Spleen (tissue), 11 donors: ENCODE measurements around the gene BYSL. TPM values are rescaled to one million over a fixed set of nuclear protein-coding genes. Genes with fewer than 3 reads are reported as not detected.

ENCODE experiments used
- DNase-seq: peaks from one replicate; pipeline ENCODE4 v3.0.0-alpha.2; 2020
- H3K27ac ChIP-seq, 8 donors: fragments of 200-600 bp; sonication (generic) in 7 of 8; 1 replicate in 4 of 8; 2 replicates in 4 of 8; pipeline versions ENCODE4 v1.5.0 to v1.8.0; 2016 to 2021; ENCODE audit warnings: inconsistent platforms in 4 of 8, mild to moderate bottlenecking in 4 of 8, moderate library complexity in 1 of 8
- H3K27me3 ChIP-seq, 7 donors: fragments of 200-600 bp; sonication (generic) in 6 of 7; replicated peaks in 1 of 7; 1 replicate in 4 of 7; 2 replicates in 3 of 7; pipeline versions ENCODE4 v1.5.0 to v1.8.0; 2016 to 2021; ENCODE audit warnings: inconsistent platforms in 3 of 7, mild to moderate bottlenecking in 1 of 7
- H3K36me3 ChIP-seq, 6 donors: fragments of 200-600 bp; sonication (generic) in 5 of 6; 1 replicate in 4 of 6; 2 replicates in 2 of 6; pipeline versions ENCODE4 v1.5.0 to v1.8.0; 2016 to 2021; ENCODE audit warnings: inconsistent platforms in 2 of 6
- H3K4me1 ChIP-seq, 6 donors: fragments of 200-600 bp; sonication (generic) in 5 of 6; 1 replicate in 3 of 6; 2 replicates in 3 of 6; pipeline versions ENCODE4 v1.5.0 to v1.8.0; 2016 to 2021; ENCODE audit warnings: inconsistent platforms in 3 of 6
- H3K4me3 ChIP-seq, 8 donors: fragments of 200-600 bp; sonication (generic) in 7 of 8; 1 replicate in 4 of 8; 2 replicates in 4 of 8; pipeline versions ENCODE4 v1.5.0 to v1.8.0; 2016 to 2021; ENCODE audit warnings: inconsistent platforms in 4 of 8, mild to moderate bottlenecking in 4 of 8, moderate library complexity in 2 of 8
- H3K9me3 ChIP-seq, 8 donors: fragments of 200-600 bp; sonication (generic) in 7 of 8; 1 replicate in 4 of 8; 2 replicates in 4 of 8; pipeline versions ENCODE4 v1.5.0 to v1.8.0; 2016 to 2021; ENCODE audit warnings: inconsistent platforms in 4 of 8
- POLR2A ChIP-seq, 3 donors: fragments of 450-650 bp; IDR thresholded peaks; one replicate each; pipeline ENCODE4 v1.5.1; 2017; ENCODE audit warnings: antibody characterized with exemption in 3 of 3, mild to moderate bottlenecking in 1 of 3
- POLR2AphosphoS5 ChIP-seq, 3 donors: sonication (generic); formaldehyde crosslinking; IDR thresholded peaks; one replicate each; pipeline ENCODE4 v1.5.1; 2017; ENCODE audit warnings: antibody characterized with exemption in 3 of 3
- WGBS, 5 donors: extraction: QIAGEN DNeasy Blood & Tissue Kit in 3 of 5; methylation state at CpG; one replicate each; pipeline versions ENCODE4 v1.1.5 to v1.1.7; 2013 to 2018; 5-methylcytosine and 5-hydroxymethylcytosine counted together
- intact Hi-C: fragments of 100-400 bp; cut with DNase I; formaldehyde crosslinking; loops from one replicate; pipeline ENCODE4 v1.15.0; 2023; ENCODE audit warnings: low total_unique reads
- polyA plus RNA-seq, 3 donors: library from polyadenylated mRNA; stranded (reverse); fragments of 200-250 nt; gene quantifications; one replicate each; pipeline ENCODE4 v1.2.1, GENCODE V29; 2013
- total RNA-seq, 7 donors: library from RNA; depleted of rRNA in 3 of 7; stranded (reverse); fragments of >200 nt in 3 of 7; fragmentation: NEBNext Ultra II Directional in 4 of 7; extraction: Animal tissue kit (Norgen Biotek cat#: 25700) in 4 of 7; gene quantifications; one replicate each; pipeline versions ENCODE4 v1.1.0 to v1.2.1, GENCODE V29; 2016 to 2021
- TF ChIP-seq, protein P1 (sequence below), 11 experiments: fragments of 200-600 bp in 7 of 11; fragments of 450-650 bp in 4 of 11; sonication (generic) in 4 of 11; IDR thresholded peaks in 8 of 11; conservative IDR thresholded peaks in 3 of 11; 1 replicate in 7 of 11; 2 replicates in 4 of 11; pipeline versions ENCODE4 v1.4.0 to v1.8.0; 2016 to 2021; ENCODE audit warnings: antibody characterized with exemption in 11 of 11, inconsistent platforms in 4 of 11, mild to moderate bottlenecking in 1 of 11
- donor health status: healthy with polysubstance abuse.
- donor health status: DM: no; HTN: no; CAD: no; lungs with moderate emphysema.
- donor health status: DM: no; HTN: no; CAD: no.
- donor health status: Bipolar disorder and iron deficiency.
- donor health status: healthy.
- donor health status: DM: no; HTN: no; CAD: no.
- donor health status: DM: yes; HTN: yes; CAD: no.

Gene BYSL
- total and polyA plus RNA-seq, 10 donors, result 5.9 to 19.7 (median 10.4) TPM

GRCh38 chr6:41896281-41896680, 25.0 kb upstream of the BYSL start:
- Histone ChIP-seq H3K27me3 (no peaks in the 10 kb centered on the region), H3K4me1 (peaks cover 5 to 42% (median 25%) of the 10 kb centered on the region in 6 donors), H3K4me3 (peak overlapping the region in 5 of 8 donors; percentile 72 to 91 (median 79))

GRCh38 chr6:41900861-41901260, 20.4 kb upstream of the BYSL start:
- intact Hi-C loops, result no loop called here
- no peaks in the 10 kb centered on the region for H3K9me3 ChIP-seq
- no peak overlapping the region for H3K4me3 ChIP-seq
- no peak for DNase-seq
- H3K4me1 ChIP-seq, result peaks cover 5 to 27% (median 10%) of the 10 kb centered on the region in 6 donors
- H3K27me3 ChIP-seq, result no peaks in the 10 kb centered on the region
- TF ChIP-seq POLR2AphosphoS5 (IDR thresholded peaks at IDR 0.05), result no peak
- peaks cover 0 to 61% (median 15%) of the 10 kb centered on the region in 6 donors for H3K36me3 ChIP-seq
- 42 to 77% (median 72%) methylated on average over 1 of the region's 1 CpG for WGBS, 5 donors
- H3K27ac ChIP-seq, result peak overlapping the region in 1 of 8 donors; percentile 24

More at GRCh38 chr6:41896281-41896680, 25.0 kb upstream of the BYSL start:
- no peaks in the 10 kb centered on the region for H3K9me3 ChIP-seq
- H3K36me3 ChIP-seq, result peaks cover 0 to 19% (median 0%) of the 10 kb centered on the region in 6 donors
- WGBS, 5 donors, result 21 to 43% (median 29%) methylated on average over 3 of the region's 3 CpGs
- peak overlapping the region; percentile 61 to 91 (median 87) for H3K27ac ChIP-seq
- intact Hi-C loops, result loop anchor here (10.0 kb wide), 1 partner anchor 101 kb away; no protein-coding TSS in a partner anchor
- DNase-seq, result no peak
- TF ChIP-seq, protein P1, sequence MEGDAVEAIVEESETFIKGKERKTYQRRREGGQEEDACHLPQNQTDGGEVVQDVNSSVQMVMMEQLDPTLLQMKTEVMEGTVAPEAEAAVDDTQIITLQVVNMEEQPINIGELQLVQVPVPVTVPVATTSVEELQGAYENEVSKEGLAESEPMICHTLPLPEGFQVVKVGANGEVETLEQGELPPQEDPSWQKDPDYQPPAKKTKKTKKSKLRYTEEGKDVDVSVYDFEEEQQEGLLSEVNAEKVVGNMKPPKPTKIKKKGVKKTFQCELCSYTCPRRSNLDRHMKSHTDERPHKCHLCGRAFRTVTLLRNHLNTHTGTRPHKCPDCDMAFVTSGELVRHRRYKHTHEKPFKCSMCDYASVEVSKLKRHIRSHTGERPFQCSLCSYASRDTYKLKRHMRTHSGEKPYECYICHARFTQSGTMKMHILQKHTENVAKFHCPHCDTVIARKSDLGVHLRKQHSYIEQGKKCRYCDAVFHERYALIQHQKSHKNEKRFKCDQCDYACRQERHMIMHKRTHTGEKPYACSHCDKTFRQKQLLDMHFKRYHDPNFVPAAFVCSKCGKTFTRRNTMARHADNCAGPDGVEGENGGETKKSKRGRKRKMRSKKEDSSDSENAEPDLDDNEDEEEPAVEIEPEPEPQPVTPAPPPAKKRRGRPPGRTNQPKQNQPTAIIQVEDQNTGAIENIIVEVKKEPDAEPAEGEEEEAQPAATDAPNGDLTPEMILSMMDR (IDR thresholded peaks at IDR 0.05 in 8 of 11, conservative IDR thresholded peaks at IDR 0.05 in 3 of 11), result no peak
- TF ChIP-seq POLR2A (IDR thresholded peaks at IDR 0.05) (no peak), POLR2AphosphoS5 (IDR thresholded peaks at IDR 0.05) (no peak)

DNA sequence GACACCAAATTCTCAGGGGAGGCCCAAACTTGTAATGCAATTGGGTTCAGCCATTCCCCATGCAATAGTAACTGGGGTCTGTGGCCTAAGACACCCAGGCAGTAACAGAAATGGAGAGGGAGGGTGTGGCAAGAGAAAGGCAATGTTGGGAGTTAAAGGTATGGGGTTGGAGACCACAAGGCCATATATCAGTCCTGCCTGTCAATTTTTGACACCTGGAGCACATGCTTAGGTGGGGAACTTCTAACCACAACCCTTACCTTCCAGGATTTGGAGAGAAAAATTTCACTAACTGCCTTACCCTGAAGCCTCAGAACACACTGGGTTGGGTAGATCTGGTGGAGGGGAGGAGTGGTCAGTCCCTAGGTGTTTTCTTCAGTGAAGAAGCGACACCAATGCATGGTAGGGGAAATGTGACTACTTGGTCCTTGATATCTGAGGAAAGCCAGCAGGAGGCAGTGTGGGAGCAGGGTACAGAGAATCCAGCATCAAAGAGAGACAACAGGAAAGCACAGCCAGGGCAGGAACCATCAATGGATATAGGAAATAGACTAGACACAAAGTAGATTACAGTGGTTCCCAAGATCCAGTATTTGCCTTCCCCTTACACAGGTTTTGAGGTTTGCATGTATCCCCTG, 19.3 kb upstream of the BYSL start:
- Histone ChIP-seq H3K27ac (no peak overlapping the region), H3K9me3 (no peaks in the 10 kb centered on the region), H3K27me3 (no peaks in the 10 kb centered on the region), H3K4me3 (no peak overlapping the region), H3K36me3 (peaks cover 0 to 72% (median 27%) of the 10 kb centered on the region in 6 donors), H3K4me1 (peaks cover 0 to 17% (median 0%) of the 10 kb centered on the region in 6 donors)
- WGBS, 5 donors, result 60 to 96% (median 88%) methylated on average over 1 of the region's 1 CpG
- no peak for TF ChIP-seq POLR2A (IDR thresholded peaks at IDR 0.05)
- TF ChIP-seq, protein P1 (IDR thresholded peaks at IDR 0.05 in 8 of 11, conservative IDR thresholded peaks at IDR 0.05 in 3 of 11), result peak in 8 of 11 experiments; percentile 15 to 57 (median 42)
- DNase-seq, result no peak
- intact Hi-C loops, result no loop called here

GRCh38 chr6:41909727-41910126, 11.6 kb upstream of the BYSL start:
- 90 to 97% (median 92%) methylated on average over 1 of the region's 1 CpG for WGBS, 5 donors
- no peak for DNase-seq
- Histone ChIP-seq H3K27me3 (no peaks in the 10 kb centered on the region), H3K36me3 (peaks cover 0 to 98% (median 56%) of the 10 kb centered on the region in 6 donors), H3K9me3 (no peaks in the 10 kb centered on the region), H3K27ac (peak overlapping the region in 1 of 8 donors; percentile 20), H3K4me3 (no peak overlapping the region), H3K4me1 (peaks cover 0 to 24% (median 6%) of the 10 kb centered on the region in 6 donors)
- intact Hi-C loops, result no loop called here
- TF ChIP-seq, protein P1 (IDR thresholded peaks at IDR 0.05 in 8 of 11, conservative IDR thresholded peaks at IDR 0.05 in 3 of 11), result no peak
- TF ChIP-seq POLR2AphosphoS5 (IDR thresholded peaks at IDR 0.05) (no peak), POLR2A (IDR thresholded peaks at IDR 0.05) (no peak)
